ENCODE measurements around the gene MSLN. TPM values are rescaled to one million over a fixed set of nuclear protein-coding genes. Genes with fewer than 3 reads are reported as not detected.

The MSLN gene
- polyA plus RNA-seq, 1 of the 3 experiments (the other 2 are of a cell fraction), result 0.02 TPM

DNA sequence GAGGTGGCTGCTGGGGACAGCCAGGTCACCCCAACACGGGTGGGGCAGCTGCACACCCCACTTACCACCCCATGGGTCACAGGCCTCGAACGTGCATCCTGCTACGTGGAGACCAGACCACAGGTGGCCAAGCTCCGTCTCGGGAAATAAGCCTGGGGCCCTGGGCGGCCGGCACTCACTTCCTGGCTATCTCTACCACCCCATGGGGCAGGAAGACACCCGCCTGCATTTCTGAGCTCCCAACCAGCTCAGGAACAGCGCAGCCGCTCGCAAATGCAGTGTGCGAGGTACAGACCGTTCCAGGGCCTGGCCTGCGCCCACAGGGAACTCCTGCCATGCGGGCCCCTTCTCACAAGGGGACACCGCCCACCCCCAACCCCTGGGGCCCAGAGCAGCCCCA is 44.9 kb downstream of the MSLN start:
- 80% methylated on average over 1 of the region's 17 CpGs for WGBS (ENCODE audit: low lambda C conversion rate)
- Histone ChIP-seq H3K27me3 (ENCODE audit: insufficient read depth) (peaks cover 17% of the 10 kb centered on the region; the same call in 1 of the 2 replicates), H3K9me3 (no peaks in the 10 kb centered on the region), H3K79me2 (ENCODE audit: insufficient read depth) (peaks cover 4% of the 10 kb centered on the region), H3K9me2 (no peaks in the 10 kb centered on the region), H3K4me1 (ENCODE audit: control insufficient read depth in 1 of 2, insufficient read depth in 2 of 2, low read depth in 1 of 2, low read length in 1 of 2) (peaks cover 0 to 19% of the 10 kb centered on the region in 2 experiments; a peak in 1 of 4 replicates), H3K27ac (ENCODE audit: low read depth in 2 of 2, low read length in 1 of 2) (no peak overlapping the region), H2AFZ (ENCODE audit: low read depth) (no peak overlapping the region), H3K4me3 (ENCODE audit: low read depth in 2 of 2, low read length in 1 of 2) (no peak overlapping the region), H4K20me1 (ENCODE audit: insufficient read depth) (no peaks in the 10 kb centered on the region), H3K9ac (no peak overlapping the region), H3F3A (replicated peaks; ENCODE audit: insufficient read depth) (no peaks in the 10 kb centered on the region), H3K36me3 (replicated peaks in 1 of 2; ENCODE audit: control insufficient read depth in 1 of 2, insufficient read depth in 2 of 2, low read length in 1 of 2) (no peaks in the 10 kb centered on the region), H3K4me2 (no peak overlapping the region)
- no peak for DNase-seq
- TF ChIP-seq SMC3 (IDR thresholded peaks at IDR 0.05; ENCODE audit: low read depth, low read length), result no peak
- no peak for TF ChIP-seq RFX5 (IDR thresholded peaks at IDR 0.05; ENCODE audit: low read length)
- TF ChIP-seq FOXJ3 (CRISPR knock-in tag; IDR thresholded peaks at IDR 0.05), result no peak
- no peak for TF ChIP-seq RCOR1 (IDR thresholded peaks at IDR 0.05; ENCODE audit: low read length)
- TF ChIP-seq MXI1 (IDR thresholded peaks at IDR 0.05; ENCODE audit: low read depth, low read length), result no peak
- TF ChIP-seq, protein P1, sequence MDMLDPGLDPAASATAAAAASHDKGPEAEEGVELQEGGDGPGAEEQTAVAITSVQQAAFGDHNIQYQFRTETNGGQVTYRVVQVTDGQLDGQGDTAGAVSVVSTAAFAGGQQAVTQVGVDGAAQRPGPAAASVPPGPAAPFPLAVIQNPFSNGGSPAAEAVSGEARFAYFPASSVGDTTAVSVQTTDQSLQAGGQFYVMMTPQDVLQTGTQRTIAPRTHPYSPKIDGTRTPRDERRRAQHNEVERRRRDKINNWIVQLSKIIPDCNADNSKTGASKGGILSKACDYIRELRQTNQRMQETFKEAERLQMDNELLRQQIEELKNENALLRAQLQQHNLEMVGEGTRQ (IDR thresholded peaks at IDR 0.05; ENCODE audit: borderline replicate concordance, low read depth, low read length), result no peak
- TF ChIP-seq EZH2phosphoT487 (IDR thresholded peaks at IDR 0.05; ENCODE audit: borderline replicate concordance, low read depth), result no peak
- no peak for TF ChIP-seq JUND (IDR thresholded peaks at IDR 0.05)
- no peak for TF ChIP-seq SIN3A (IDR thresholded peaks at IDR 0.05; ENCODE audit: borderline replicate concordance, low read depth, low read length)
- TF ChIP-seq POLR2AphosphoS5 (IDR thresholded peaks at IDR 0.05; ENCODE audit: low read depth, low read length), result no peak
- POLR2A ChIA-PET, result no interaction called here
- CTCF ChIA-PET, result no interaction called here

DNA sequence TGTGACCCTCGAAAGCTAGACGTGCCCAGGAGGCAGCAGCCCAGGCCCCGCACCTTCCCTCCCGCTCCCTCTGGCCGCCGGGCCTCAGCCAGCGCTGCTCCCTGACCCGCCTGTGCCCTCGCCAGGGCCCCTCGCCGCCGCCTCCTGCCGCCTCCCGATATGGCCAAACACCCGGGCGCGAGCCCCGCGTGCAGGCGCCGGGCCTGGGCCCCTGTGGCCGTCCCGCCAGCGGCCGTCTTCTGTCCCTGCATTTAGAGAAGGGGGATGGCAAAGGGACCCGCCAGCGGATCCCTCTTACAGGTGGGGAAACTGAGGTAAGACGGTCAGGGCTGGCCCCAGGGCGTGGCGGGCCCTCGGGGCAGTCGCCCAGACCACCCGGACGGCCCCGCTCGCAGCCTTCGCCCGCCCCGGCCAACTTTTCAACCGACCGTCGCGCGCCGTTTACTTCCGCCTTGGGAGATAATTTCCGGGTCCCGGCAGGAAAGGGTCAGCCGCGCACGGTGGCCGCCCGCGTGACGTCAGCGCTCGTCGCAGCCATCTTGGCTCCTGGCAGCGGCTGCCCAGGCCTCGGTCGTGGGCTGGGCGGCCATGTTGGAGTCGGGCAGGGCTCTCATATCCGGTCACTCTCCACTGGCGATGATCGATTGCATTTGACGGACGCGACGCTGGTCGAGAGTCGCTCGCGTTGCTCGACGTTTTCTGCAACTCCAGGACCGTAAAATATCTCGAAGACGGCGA is 47.0 kb downstream of the MSLN start:
- no peaks in the 10 kb centered on the region for H3K9me2 ChIP-seq
- WGBS (ENCODE audit: low lambda C conversion rate), result 37% methylated on average over 18 of the region's 80 CpGs
- H4K20me1 ChIP-seq (ENCODE audit: insufficient read depth), result no peaks in the 10 kb centered on the region
- no peaks in the 10 kb centered on the region for H3K36me3 ChIP-seq (replicated peaks in 1 of 2; ENCODE audit: control insufficient read depth in 1 of 2, insufficient read depth in 2 of 2, low read length in 1 of 2)
- H3K9ac ChIP-seq, result peak overlapping the region; percentile 84
- DNase-seq, result peak; percentile 99
- H3K4me2 ChIP-seq, result peak overlapping the region; percentile 83
- peak overlapping the region; percentile 71 to 80 for H3K27ac ChIP-seq (ENCODE audit: low read depth in 2 of 2, low read length in 1 of 2)
- CTCF ChIA-PET, result interaction anchor here (1.5 kb wide), 1 partner anchor 250 kb away, joined by 4 read pairs; no protein-coding TSS in a partner anchor
- peaks cover 0 to 18% of the 10 kb centered on the region in 2 experiments; a peak in 1 of 4 replicates for H3K4me1 ChIP-seq (ENCODE audit: control insufficient read depth in 1 of 2, insufficient read depth in 2 of 2, low read depth in 1 of 2, low read length in 1 of 2)
- peaks cover 4% of the 10 kb centered on the region for H3K79me2 ChIP-seq (ENCODE audit: insufficient read depth)
- POLR2A ChIA-PET, result no interaction called here
- H3K4me3 ChIP-seq (ENCODE audit: low read depth in 2 of 2, low read length in 1 of 2), result peak overlapping the region; percentile 82 to 94
- no peaks in the 10 kb centered on the region for H3K9me3 ChIP-seq
- peak overlapping the region; percentile 86 for H2AFZ ChIP-seq (ENCODE audit: low read depth)
- H3K27me3 ChIP-seq (ENCODE audit: insufficient read depth), result no peaks in the 10 kb centered on the region
- H3F3A ChIP-seq (replicated peaks; ENCODE audit: insufficient read depth), result no peaks in the 10 kb centered on the region
- TF ChIP-seq, protein P2, sequence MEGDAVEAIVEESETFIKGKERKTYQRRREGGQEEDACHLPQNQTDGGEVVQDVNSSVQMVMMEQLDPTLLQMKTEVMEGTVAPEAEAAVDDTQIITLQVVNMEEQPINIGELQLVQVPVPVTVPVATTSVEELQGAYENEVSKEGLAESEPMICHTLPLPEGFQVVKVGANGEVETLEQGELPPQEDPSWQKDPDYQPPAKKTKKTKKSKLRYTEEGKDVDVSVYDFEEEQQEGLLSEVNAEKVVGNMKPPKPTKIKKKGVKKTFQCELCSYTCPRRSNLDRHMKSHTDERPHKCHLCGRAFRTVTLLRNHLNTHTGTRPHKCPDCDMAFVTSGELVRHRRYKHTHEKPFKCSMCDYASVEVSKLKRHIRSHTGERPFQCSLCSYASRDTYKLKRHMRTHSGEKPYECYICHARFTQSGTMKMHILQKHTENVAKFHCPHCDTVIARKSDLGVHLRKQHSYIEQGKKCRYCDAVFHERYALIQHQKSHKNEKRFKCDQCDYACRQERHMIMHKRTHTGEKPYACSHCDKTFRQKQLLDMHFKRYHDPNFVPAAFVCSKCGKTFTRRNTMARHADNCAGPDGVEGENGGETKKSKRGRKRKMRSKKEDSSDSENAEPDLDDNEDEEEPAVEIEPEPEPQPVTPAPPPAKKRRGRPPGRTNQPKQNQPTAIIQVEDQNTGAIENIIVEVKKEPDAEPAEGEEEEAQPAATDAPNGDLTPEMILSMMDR (IDR thresholded peaks at IDR 0.05), result no peak
- TF ChIP-seq, protein P3, sequence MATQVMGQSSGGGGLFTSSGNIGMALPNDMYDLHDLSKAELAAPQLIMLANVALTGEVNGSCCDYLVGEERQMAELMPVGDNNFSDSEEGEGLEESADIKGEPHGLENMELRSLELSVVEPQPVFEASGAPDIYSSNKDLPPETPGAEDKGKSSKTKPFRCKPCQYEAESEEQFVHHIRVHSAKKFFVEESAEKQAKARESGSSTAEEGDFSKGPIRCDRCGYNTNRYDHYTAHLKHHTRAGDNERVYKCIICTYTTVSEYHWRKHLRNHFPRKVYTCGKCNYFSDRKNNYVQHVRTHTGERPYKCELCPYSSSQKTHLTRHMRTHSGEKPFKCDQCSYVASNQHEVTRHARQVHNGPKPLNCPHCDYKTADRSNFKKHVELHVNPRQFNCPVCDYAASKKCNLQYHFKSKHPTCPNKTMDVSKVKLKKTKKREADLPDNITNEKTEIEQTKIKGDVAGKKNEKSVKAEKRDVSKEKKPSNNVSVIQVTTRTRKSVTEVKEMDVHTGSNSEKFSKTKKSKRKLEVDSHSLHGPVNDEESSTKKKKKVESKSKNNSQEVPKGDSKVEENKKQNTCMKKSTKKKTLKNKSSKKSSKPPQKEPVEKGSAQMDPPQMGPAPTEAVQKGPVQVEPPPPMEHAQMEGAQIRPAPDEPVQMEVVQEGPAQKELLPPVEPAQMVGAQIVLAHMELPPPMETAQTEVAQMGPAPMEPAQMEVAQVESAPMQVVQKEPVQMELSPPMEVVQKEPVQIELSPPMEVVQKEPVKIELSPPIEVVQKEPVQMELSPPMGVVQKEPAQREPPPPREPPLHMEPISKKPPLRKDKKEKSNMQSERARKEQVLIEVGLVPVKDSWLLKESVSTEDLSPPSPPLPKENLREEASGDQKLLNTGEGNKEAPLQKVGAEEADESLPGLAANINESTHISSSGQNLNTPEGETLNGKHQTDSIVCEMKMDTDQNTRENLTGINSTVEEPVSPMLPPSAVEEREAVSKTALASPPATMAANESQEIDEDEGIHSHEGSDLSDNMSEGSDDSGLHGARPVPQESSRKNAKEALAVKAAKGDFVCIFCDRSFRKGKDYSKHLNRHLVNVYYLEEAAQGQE (IDR thresholded peaks at IDR 0.05; ENCODE audit: low read depth, low read length), result 0 out of 2 replicates have a peak, but pooled peaks have one; percentile 4
- TF ChIP-seq TCF12 (IDR thresholded peaks at IDR 0.05), result 0 out of 2 replicates have a peak, but pooled peaks have one; percentile 7
- TF ChIP-seq CHD2 (IDR thresholded peaks at IDR 0.05; ENCODE audit: low read length, partially characterized antibody), result peak; percentile 56
- no peak for TF ChIP-seq RCOR1 (IDR thresholded peaks at IDR 0.05; ENCODE audit: low read length)
- TF ChIP-seq, protein P1 (IDR thresholded peaks at IDR 0.05; ENCODE audit: borderline replicate concordance, low read depth, low read length), result no peak
- TF ChIP-seq MXI1 (IDR thresholded peaks at IDR 0.05; ENCODE audit: low read depth, low read length), result no peak; the same call in 1 of the 2 replicates
- peak; percentile 90 for TF ChIP-seq TAF1 (IDR thresholded peaks at IDR 0.05; ENCODE audit: borderline replicate concordance, low read depth, low read length)
- TF ChIP-seq, protein P4, sequence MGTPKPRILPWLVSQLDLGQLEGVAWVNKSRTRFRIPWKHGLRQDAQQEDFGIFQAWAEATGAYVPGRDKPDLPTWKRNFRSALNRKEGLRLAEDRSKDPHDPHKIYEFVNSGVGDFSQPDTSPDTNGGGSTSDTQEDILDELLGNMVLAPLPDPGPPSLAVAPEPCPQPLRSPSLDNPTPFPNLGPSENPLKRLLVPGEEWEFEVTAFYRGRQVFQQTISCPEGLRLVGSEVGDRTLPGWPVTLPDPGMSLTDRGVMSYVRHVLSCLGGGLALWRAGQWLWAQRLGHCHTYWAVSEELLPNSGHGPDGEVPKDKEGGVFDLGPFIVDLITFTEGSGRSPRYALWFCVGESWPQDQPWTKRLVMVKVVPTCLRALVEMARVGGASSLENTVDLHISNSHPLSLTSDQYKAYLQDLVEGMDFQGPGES (IDR thresholded peaks at IDR 0.05; ENCODE audit: low read depth, low read length), result no peak
- no peak for TF ChIP-seq RFX5 (IDR thresholded peaks at IDR 0.05; ENCODE audit: low read length)
